D721Med (cell line): Measurements from ENCODE around the gene FHAD1.

Source experiments
- DNase-seq: peaks from one replicate; pipeline ENCODE4 v3.0.0; 2011; ENCODE audit warnings: low spot score; ENCODE audit not compliant: insufficient read length
- FAIRE-seq: peaks from 2 replicates; lab custom pipeline; 2011; peaks lifted over from hg19 to GRCh38; lab: Jason Lieb, UNC
- CTCF ChIP-seq: IDR thresholded peaks from 2 replicates; pipeline ENCODE4 v1.5.1; 2012; ENCODE audit warnings: mild to moderate bottlenecking, control low read depth; ENCODE audit not compliant: insufficient read depth; ENCODE audit errors: missing control alignments

Gene FHAD1

GRCh38 chr1:15226388-15227255, 20.4 kb upstream of the FHAD1 start:
- no peak for FAIRE-seq
- no peak for DNase-seq
- no peak for TF ChIP-seq CTCF

DNA sequence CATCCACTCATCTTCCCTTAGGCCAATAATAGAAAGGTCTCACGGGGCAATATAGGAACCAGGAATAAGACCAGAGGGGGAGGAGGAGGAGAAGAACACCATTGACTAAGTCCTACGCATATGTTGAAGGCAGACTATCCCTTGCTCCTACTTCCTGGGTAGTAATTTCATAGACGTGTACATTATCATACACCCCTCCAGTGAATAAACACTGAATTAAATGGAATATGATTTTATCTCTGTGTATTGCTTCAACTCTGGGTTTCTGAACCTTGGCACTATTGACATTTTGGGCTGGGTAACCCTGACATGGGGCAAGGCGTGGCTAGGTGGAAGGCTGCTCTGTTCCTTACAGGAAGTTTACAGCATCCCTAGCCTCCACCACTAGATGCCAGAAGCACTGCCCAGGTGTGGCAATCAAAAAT, 17.3 kb upstream of the FHAD1 start:
- no peak for TF ChIP-seq CTCF
- DNase-seq (no peak), FAIRE-seq (no peak)

GRCh38 chr1:15231714-15232201, 15.3 kb upstream of the FHAD1 start:
- DNase-seq: no peak
- FAIRE-seq: no peak
- TF ChIP-seq CTCF: no peak

DNA sequence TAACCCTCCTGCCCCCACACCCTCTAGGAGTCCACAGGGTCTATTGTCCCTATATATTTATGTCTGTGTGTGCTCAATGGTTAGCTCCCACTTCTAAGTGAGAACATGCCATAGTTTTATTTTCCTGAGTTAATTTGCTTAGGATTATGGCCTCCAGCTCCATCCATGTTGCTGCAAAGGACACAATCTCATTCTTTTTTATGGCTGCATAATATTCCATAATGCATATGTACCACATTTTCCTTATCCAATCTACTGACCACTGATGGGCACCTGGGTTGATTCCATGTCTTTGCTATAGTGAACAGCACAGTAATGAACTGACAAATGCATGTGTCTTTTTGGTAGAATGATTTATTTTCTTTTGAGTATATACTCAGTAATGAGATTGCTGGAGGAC, 13.3 kb upstream of the FHAD1 start:
- no peak for TF ChIP-seq CTCF
- FAIRE-seq: no peak
- DNase-seq: no peak

DNA sequence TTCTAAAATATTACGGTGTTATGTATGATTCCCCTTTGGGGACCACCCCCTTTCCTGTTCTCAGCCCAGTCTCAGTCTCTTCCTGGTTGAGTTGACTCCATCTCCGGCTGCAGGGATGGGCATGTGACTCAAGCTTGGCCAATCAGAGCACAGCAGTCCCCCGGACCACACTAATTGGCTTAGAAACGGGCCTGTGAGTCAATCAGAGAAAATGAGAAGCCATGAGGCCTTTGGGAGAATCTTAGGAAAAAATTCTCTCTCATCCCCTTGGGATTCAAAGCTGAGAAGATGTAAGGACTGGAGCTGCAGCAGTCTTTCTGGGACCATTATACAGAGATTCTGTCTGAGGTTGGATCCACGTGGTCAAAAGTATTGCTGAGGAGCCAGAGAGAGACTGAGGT, 10.7 kb upstream of the FHAD1 start:
- TF ChIP-seq CTCF: no peak
- FAIRE-seq: no peak
- DNase-seq: no peak

- FAIRE-seq (no peak), DNase-seq (no peak)
- no peak for TF ChIP-seq CTCF
These were observed 10.3 kb upstream of the FHAD1 start for GRCh38 chr1:15236746-15237145.

GRCh38 chr1:15238789-15239188, 8.2 kb upstream of the FHAD1 start:
- FAIRE-seq (no peak), DNase-seq (no peak)
- TF ChIP-seq CTCF: no peak
